GM12874 (cell line): ENCODE data around the gene FOXD3.

Experiments
- CTCF ChIP-seq: IDR thresholded peaks from 2 replicates; pipeline ENCODE4 v1.5.1; 2011; ENCODE audit warnings: low read depth, mild to moderate bottlenecking, control low read depth, low read length, moderate library complexity; ENCODE audit not compliant: insufficient read depth

The FOXD3 gene

DNA sequence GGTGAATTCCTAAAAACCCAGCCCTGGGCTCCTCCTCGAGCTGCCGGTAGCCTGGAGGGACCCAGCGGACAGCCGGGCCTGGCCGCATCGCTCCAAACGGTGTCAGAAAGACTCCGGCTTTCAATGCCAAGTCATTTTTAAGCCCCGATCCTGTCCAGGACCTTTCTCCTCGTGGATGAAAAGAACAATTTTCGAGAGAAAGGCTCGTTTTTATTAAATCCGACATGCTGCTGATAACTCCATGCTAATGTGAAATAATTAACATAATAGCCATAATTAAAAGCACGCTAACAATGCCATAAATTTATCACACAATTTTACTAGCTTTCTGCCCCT is 4.6 kb upstream of the FOXD3 start:
- TF ChIP-seq CTCF = no peak

DNA sequence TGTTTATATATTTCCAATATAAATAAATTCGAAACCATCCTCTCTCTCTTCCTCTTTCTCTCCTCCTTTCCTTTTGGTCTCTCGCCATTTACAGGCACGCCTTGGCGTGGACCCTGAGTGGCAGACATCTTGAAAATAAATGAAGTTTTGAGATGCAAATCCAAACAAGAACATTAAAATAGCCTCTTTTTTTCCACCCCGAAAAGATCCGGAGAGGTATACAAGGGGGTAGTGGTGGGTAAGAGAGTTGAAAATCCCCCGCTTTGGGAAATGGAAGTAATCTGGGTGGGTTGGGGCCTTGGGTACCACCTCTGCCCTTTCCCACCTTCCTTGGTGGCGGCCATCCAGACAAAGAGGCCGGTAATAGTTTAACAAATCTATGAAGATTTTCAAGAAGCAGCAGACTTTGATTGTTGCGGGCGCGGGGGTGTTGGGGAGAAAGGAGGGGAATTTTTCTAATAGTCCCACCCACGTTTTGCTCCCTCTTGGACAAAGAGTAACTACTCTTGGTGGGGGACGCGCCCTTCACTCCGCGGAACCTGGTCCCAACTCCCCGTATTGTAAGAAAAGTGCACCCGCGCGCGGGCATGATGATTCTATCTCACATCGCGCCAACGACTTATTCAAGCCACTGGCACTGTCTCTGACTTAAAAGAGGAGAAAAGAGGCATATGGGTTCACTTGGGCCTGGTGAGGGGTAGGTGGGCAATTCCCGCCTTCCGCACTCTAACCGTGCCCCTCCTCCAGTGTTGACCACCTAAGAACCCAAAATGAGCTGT is 4.0 kb upstream of the FOXD3 start:
- no peak for TF ChIP-seq CTCF

DNA sequence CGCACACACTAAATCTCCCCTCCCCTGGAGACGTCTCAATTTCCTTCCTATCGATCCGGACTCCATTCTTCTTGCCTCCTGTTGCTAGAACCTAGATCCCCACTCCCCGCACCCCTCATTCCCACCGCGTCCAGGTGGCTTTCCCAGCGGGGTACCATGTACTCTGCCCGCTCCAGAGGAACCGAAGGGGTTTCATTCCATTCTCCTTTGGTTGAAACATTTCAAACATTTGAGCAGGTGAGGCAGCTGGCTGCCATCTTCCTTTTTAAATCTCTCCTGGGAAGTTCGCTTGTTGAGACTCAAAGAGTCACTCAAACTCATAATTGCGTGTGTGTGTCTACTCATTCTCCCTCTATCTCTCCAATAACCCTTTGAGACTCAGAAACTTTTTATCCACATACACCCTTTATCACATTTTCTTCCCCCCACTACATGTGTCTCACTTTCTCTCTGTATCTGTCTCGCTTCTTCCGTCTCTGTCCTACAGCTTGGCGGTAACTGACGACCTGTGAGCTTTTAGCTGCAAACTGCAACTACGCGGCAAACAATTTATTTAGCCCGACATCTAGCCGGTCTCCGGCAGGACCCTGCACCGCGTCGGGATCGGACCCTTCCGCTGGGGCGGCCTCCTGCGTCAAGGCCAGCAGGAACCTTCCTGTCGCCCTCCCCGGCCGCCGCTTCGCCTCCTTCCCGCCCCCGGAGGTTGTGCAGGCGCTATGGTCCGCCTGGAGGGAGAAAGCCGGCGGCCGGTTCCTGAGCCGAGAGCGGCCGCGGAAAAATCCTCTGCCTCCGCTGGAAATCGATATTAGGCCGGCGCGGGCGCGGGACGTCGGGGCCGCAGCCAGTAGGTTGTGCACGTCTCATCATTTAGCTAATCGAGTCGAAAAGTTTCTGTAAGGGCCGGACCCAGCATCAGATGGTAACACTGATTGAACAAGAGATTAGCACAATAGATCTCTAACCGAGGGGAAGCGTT is 3.0 kb upstream of the FOXD3 start:
- no peak for TF ChIP-seq CTCF

- TF ChIP-seq CTCF = no peak
Observed at GRCh38 chr1:63320022-63320721, 2.2 kb upstream of the FOXD3 start.

- TF ChIP-seq CTCF = no peak
Observed at GRCh38 chr1:63321066-63321784, 1.1 kb upstream of the FOXD3 start.

GRCh38 chr1:63321785-63322113 is 618 bp upstream of the FOXD3 start:
- TF ChIP-seq CTCF = no peak
